ENCODE results near the gene RIF1.

DNA sequence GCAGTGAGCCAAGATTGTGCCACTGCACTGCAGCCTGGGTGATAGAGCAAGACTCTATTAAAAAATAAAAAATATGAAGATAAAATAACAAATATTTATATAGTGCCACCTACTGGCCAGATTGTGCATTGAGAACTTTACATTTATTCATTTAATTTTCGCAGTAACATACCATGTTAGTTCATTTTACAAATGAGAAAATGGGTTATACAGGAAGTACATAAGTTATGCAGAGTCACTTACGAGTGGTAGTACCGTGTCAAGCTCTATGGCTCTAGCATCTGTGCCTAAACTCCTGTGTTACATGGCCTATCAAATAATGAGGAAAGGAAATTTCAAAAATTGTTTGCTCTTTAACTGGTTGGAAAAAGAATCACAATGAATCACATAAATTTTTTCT, 27.9 kb downstream of the RIF1 start:
- TF ChIP-seq, protein P1, sequence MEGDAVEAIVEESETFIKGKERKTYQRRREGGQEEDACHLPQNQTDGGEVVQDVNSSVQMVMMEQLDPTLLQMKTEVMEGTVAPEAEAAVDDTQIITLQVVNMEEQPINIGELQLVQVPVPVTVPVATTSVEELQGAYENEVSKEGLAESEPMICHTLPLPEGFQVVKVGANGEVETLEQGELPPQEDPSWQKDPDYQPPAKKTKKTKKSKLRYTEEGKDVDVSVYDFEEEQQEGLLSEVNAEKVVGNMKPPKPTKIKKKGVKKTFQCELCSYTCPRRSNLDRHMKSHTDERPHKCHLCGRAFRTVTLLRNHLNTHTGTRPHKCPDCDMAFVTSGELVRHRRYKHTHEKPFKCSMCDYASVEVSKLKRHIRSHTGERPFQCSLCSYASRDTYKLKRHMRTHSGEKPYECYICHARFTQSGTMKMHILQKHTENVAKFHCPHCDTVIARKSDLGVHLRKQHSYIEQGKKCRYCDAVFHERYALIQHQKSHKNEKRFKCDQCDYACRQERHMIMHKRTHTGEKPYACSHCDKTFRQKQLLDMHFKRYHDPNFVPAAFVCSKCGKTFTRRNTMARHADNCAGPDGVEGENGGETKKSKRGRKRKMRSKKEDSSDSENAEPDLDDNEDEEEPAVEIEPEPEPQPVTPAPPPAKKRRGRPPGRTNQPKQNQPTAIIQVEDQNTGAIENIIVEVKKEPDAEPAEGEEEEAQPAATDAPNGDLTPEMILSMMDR (IDR thresholded peaks at IDR 0.05), result peak; percentile 39 to 71 (median 50)
- TF ChIP-seq POLR2A (IDR thresholded peaks at IDR 0.05) (no peak), POLR2AphosphoS5 (IDR thresholded peaks at IDR 0.05) (no peak)

All from upper lobe of left lung (tissue), 4 donors.